ENCODE results near the gene SLC25A20.

DNA sequence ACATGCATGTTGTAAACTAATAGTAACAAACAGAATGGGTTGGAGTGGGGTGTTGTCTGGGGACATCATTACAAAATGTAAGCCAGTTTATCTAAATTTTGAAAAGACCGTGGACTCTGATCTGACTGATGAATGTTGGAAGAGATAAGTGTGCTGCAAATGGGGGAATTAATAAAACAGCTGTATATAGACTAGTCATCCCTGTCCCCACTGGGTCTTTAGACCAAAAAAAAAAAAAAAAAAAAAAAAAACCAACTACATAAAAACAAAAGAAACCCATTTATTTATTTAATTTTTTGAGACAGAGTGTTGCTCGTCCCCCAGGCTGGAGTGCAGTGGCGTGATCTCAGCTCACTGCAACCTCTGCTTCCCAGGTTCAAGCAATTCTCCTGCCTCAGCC lies 40.0 kb upstream of the SLC25A20 start:
- no peak for TF ChIP-seq EP300 (IDR thresholded peaks at IDR 0.05; ENCODE audit: borderline replicate concordance)
- TF ChIP-seq RAD21 (IDR thresholded peaks at IDR 0.05; ENCODE audit: low read depth), result no peak
- TF ChIP-seq YY1 (IDR thresholded peaks at IDR 0.05; ENCODE audit: low read depth), result no peak
- TF ChIP-seq CREB1 (IDR thresholded peaks at IDR 0.05; ENCODE audit: low read depth), result no peak
- TF ChIP-seq, protein P1, sequence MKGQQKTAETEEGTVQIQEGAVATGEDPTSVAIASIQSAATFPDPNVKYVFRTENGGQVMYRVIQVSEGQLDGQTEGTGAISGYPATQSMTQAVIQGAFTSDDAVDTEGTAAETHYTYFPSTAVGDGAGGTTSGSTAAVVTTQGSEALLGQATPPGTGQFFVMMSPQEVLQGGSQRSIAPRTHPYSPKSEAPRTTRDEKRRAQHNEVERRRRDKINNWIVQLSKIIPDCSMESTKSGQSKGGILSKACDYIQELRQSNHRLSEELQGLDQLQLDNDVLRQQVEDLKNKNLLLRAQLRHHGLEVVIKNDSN (IDR thresholded peaks at IDR 0.05), result no peak
- TF ChIP-seq TAF1 (IDR thresholded peaks at IDR 0.05; ENCODE audit: low read depth), result no peak
- TF ChIP-seq CEBPB (IDR thresholded peaks at IDR 0.05), result no peak
- TF ChIP-seq, protein P2, sequence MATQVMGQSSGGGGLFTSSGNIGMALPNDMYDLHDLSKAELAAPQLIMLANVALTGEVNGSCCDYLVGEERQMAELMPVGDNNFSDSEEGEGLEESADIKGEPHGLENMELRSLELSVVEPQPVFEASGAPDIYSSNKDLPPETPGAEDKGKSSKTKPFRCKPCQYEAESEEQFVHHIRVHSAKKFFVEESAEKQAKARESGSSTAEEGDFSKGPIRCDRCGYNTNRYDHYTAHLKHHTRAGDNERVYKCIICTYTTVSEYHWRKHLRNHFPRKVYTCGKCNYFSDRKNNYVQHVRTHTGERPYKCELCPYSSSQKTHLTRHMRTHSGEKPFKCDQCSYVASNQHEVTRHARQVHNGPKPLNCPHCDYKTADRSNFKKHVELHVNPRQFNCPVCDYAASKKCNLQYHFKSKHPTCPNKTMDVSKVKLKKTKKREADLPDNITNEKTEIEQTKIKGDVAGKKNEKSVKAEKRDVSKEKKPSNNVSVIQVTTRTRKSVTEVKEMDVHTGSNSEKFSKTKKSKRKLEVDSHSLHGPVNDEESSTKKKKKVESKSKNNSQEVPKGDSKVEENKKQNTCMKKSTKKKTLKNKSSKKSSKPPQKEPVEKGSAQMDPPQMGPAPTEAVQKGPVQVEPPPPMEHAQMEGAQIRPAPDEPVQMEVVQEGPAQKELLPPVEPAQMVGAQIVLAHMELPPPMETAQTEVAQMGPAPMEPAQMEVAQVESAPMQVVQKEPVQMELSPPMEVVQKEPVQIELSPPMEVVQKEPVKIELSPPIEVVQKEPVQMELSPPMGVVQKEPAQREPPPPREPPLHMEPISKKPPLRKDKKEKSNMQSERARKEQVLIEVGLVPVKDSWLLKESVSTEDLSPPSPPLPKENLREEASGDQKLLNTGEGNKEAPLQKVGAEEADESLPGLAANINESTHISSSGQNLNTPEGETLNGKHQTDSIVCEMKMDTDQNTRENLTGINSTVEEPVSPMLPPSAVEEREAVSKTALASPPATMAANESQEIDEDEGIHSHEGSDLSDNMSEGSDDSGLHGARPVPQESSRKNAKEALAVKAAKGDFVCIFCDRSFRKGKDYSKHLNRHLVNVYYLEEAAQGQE (IDR thresholded peaks at IDR 0.05; ENCODE audit: low read depth), result no peak
- no peak for TF ChIP-seq TEAD4 (IDR thresholded peaks at IDR 0.05)
- TF ChIP-seq ZBTB7A (IDR thresholded peaks at IDR 0.05; ENCODE audit: low read depth), result no peak
- TF ChIP-seq FOXM1 (IDR thresholded peaks at IDR 0.05; ENCODE audit: borderline replicate concordance, low read depth), result no peak
- TF ChIP-seq, protein P3, sequence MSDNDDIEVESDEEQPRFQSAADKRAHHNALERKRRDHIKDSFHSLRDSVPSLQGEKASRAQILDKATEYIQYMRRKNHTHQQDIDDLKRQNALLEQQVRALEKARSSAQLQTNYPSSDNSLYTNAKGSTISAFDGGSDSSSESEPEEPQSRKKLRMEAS (IDR thresholded peaks at IDR 0.05), result no peak

All from Ishikawa (cell line).